MCF 10A (cell line): ENCODE measurements around the gene STXBP5. TPM values are rescaled to one million over a fixed set of nuclear protein-coding genes. Genes with fewer than 3 reads are reported as not detected.

Source experiments
- BruUV-seq: library from RNA; stranded (reverse); fragments of 400-500 nt; replicated peaks from 2 replicates; lab custom pipeline; 2021; lab: Mats Ljungman, UMichigan
- CTCF ChIA-PET: fragments of 300-600 bp; sonication (Branson Sonifier 250); formaldehyde crosslinking; extraction: SDS; loops from one replicate; lab custom pipeline; 2021; ENCODE audit warnings: antibody characterized with exemption, inconsistent platforms; lab: Yijun Ruan, JAX
- POLR2A ChIA-PET: fragments of 300-600, 350-650 bp; sonication (Branson Sonifier 250); formaldehyde crosslinking; extraction: SDS; loops from one replicate; lab custom pipeline; 2020; ENCODE audit warnings: antibody characterized with exemption, inconsistent platforms; lab: Yijun Ruan, JAX
- DNase-seq: peaks from one replicate; pipeline ENCODE4 v3.0.0-alpha.2; 2018; ENCODE audit not compliant: unreplicated experiment
- H3K27ac Mint-ChIP-seq: one replicate; pipeline ENCODE4 v1.8.0; 2022; ENCODE audit warnings: mild to moderate bottlenecking, low read depth, mixed read lengths; ENCODE audit not compliant: unreplicated experiment
- H3K27me3 Mint-ChIP-seq: one replicate; pipeline ENCODE4 v1.8.0; 2022; ENCODE audit warnings: mixed read lengths; ENCODE audit not compliant: insufficient read depth, unreplicated experiment
- H3K36me3 Mint-ChIP-seq: one replicate; pipeline ENCODE4 v1.8.0; 2022; ENCODE audit warnings: mild to moderate bottlenecking, moderate library complexity, mixed read lengths; ENCODE audit not compliant: insufficient read depth, unreplicated experiment
- H3K4me1 Mint-ChIP-seq: one replicate; pipeline ENCODE4 v1.8.0; 2022; ENCODE audit warnings: mixed read lengths; ENCODE audit not compliant: insufficient read depth, unreplicated experiment
- H3K4me3 Mint-ChIP-seq: one replicate; pipeline ENCODE4 v1.8.0; 2022; ENCODE audit warnings: mild to moderate bottlenecking, moderate library complexity, mixed read lengths; ENCODE audit not compliant: unreplicated experiment
- H3K9me3 Mint-ChIP-seq: one replicate; pipeline ENCODE4 v1.8.0; 2022; ENCODE audit warnings: mixed read lengths; ENCODE audit not compliant: unreplicated experiment
- CTCF ChIP-seq: fragments of 200-600 bp; IDR thresholded peaks from one replicate; pipeline ENCODE4 v1.8.0; 2022; ENCODE audit warnings: antibody characterized with exemption, mild to moderate bottlenecking; ENCODE audit not compliant: unreplicated experiment
- intact Hi-C: fragments of 100-400 bp; cut with micrococcal nuclease; formaldehyde crosslinking; loops from 2 replicates; pipeline ENCODE4 v1.14.1; 2022
- total RNA-seq: library from RNA; stranded (reverse); gene quantifications from 2 replicates; pipeline ENCODE4 v1.2.3, GENCODE V29; 2022

The STXBP5 gene
- total RNA-seq, 1 experiment from 2014 or later, result 38.5 TPM

GRCh38 chr6:147322299-147323162 is 118.3 kb downstream of the STXBP5 start:
- peaks cover 62% of the 10 kb centered on the region for H3K36me3 Mint-ChIP-seq
- CTCF ChIA-PET, result interaction anchor here (1.0 kb wide), 1 partner anchor 15 kb away, joined by 4 read pairs; no protein-coding TSS in a partner anchor
- H3K4me1 Mint-ChIP-seq, result peaks cover 5% of the 10 kb centered on the region
- DNase-seq, result peak; percentile 33
- POLR2A ChIA-PET, result no interaction called here
- no TSS peak for BruUV-seq
- no peaks in the 10 kb centered on the region for H3K27me3 Mint-ChIP-seq
- peak overlapping the region; percentile 2 for H3K27ac Mint-ChIP-seq
- H3K9me3 Mint-ChIP-seq, result no peaks in the 10 kb centered on the region
- TF ChIP-seq CTCF, result no peak
- intact Hi-C loops, result no loop called here
- H3K4me3 Mint-ChIP-seq, result peak overlapping the region; percentile 35

- no peak overlapping the region for H3K27ac Mint-ChIP-seq
- intact Hi-C loops, result no loop called here
- H3K4me1 Mint-ChIP-seq, result peaks cover 10% of the 10 kb centered on the region
- H3K9me3 Mint-ChIP-seq, result no peaks in the 10 kb centered on the region
- POLR2A ChIA-PET, result interaction anchor here (0.8 kb wide), 1 partner anchor 9 kb away, joined by 3 read pairs; no protein-coding TSS in a partner anchor
- H3K36me3 Mint-ChIP-seq, result peaks cover 45% of the 10 kb centered on the region
- TF ChIP-seq CTCF, result no peak
- DNase-seq, result no peak
- BruUV-seq, result no TSS peak
- no peak overlapping the region for H3K4me3 Mint-ChIP-seq
- CTCF ChIA-PET, result no interaction called here
- H3K27me3 Mint-ChIP-seq, result no peaks in the 10 kb centered on the region
These were observed 121.3 kb downstream of the STXBP5 start for GRCh38 chr6:147325557-147325956.

GRCh38 chr6:147331401-147331800 is 127.2 kb downstream of the STXBP5 start:
- no TSS peak for BruUV-seq
- Mint-ChIP-seq H3K36me3 (peaks cover 46% of the 10 kb centered on the region), H3K4me3 (no peak overlapping the region), H3K27me3 (no peaks in the 10 kb centered on the region), H3K27ac (no peak overlapping the region), H3K4me1 (peaks cover 4% of the 10 kb centered on the region), H3K9me3 (no peaks in the 10 kb centered on the region)
- DNase-seq, result no peak
- TF ChIP-seq CTCF, result no peak
- intact Hi-C loops, result no loop called here
- CTCF ChIA-PET, result interaction anchor here (0.6 kb wide), 3 partner anchors 56 to 429 kb away, joined by 3 read pairs; no protein-coding TSS in a partner anchor
- POLR2A ChIA-PET, result interaction anchor here (0.6 kb wide), 1 partner anchor 208 kb away, joined by 5 read pairs; no protein-coding TSS in a partner anchor

- Mint-ChIP-seq H3K36me3 (peaks cover 16% of the 10 kb centered on the region), H3K9me3 (no peaks in the 10 kb centered on the region), H3K27ac (no peak overlapping the region), H3K4me1 (no peaks in the 10 kb centered on the region), H3K27me3 (no peaks in the 10 kb centered on the region), H3K4me3 (no peak overlapping the region)
- ChIA-PET POLR2A (no interaction called here), CTCF (interaction anchor here (0.6 kb wide), 1 partner anchor 119 kb away, joined by 3 read pairs; no protein-coding TSS in a partner anchor)
- DNase-seq, result no peak
- TF ChIP-seq CTCF, result no peak
- BruUV-seq, result no TSS peak
- intact Hi-C loops, result no loop called here
These were observed 133.7 kb downstream of the STXBP5 start for GRCh38 chr6:147337921-147338320.
